NCI-H748 (cell line): ENCODE data around the gene KIR3DL1.
"Not testable (repeated sequence)": the region's sequence is repeated elsewhere in the genome, so short reads cannot be mapped to it uniquely, and the experiment has no call there.

Experiments used
- DNase-seq: peaks from one replicate; lab custom pipeline; 2025; ENCODE audit not compliant: unreplicated experiment; lab: John Stamatoyannopoulos, UW

Gene KIR3DL1

GRCh38 chr19:54816251-54816650 is at the start of gene KIR3DL1:
KIR3DL1 (plus strand) TSS chr19:54816468.
- DNase-seq: not testable (repeated sequence)

- DNase-seq: not testable (repeated sequence)
These were observed 46.6 kb upstream of the KIR3DL1 start, which contains the start of gene KIR2DL1 for GRCh38 chr19:54769646-54770045. KIR2DL1 (plus strand) TSS chr19:54769793; CDS start chr19:54769851, 58 bp downstream.

GRCh38 chr19:54770511-54770910 is 45.8 kb upstream of the KIR3DL1 start:
- not testable (repeated sequence) for DNase-seq

GRCh38 chr19:54771018-54771960 is 45.0 kb upstream of the KIR3DL1 start:
- DNase-seq: not testable (repeated sequence)

- DNase-seq: not testable (repeated sequence)
These were observed 43.6 kb upstream of the KIR3DL1 start for GRCh38 chr19:54772666-54773065.

- not testable (repeated sequence) for DNase-seq
These were observed 41.0 kb upstream of the KIR3DL1 start for GRCh38 chr19:54775095-54775815.

GRCh38 chr19:54775830-54776229 is 40.4 kb upstream of the KIR3DL1 start:
- DNase-seq: not testable (repeated sequence)

GRCh38 chr19:54777851-54778250 is 38.4 kb upstream of the KIR3DL1 start:
- DNase-seq: not testable (repeated sequence)

- not testable (repeated sequence) for DNase-seq
These were observed 37.4 kb upstream of the KIR3DL1 start for GRCh38 chr19:54778896-54779295.

GRCh38 chr19:54782916-54783315 is 33.4 kb upstream of the KIR3DL1 start:
- not testable (repeated sequence) for DNase-seq

GRCh38 chr19:54786091-54786723 is 30.1 kb upstream of the KIR3DL1 start:
- peak; percentile 22 for DNase-seq

- DNase-seq: not testable (repeated sequence)
These were observed 28.1 kb upstream of the KIR3DL1 start for GRCh38 chr19:54788154-54788553.

GRCh38 chr19:54790711-54791110 is 25.6 kb upstream of the KIR3DL1 start:
- DNase-seq: no peak

GRCh38 chr19:54791476-54791875 is 24.8 kb upstream of the KIR3DL1 start:
- DNase-seq: no peak

GRCh38 chr19:54792814-54793213 is 23.5 kb upstream of the KIR3DL1 start:
- DNase-seq: no peak

- no peak for DNase-seq
These were observed 20.5 kb upstream of the KIR3DL1 start for GRCh38 chr19:54795758-54796157.

- DNase-seq: no peak
These were observed 12.9 kb upstream of the KIR3DL1 start, which contains the start of gene KIR2DL4 for GRCh38 chr19:54803410-54803809. KIR2DL4 (plus strand) TSS chr19:54803610; CDS start chr19:54803652, 42 bp downstream.

- no peak for DNase-seq
These were observed 12.2 kb upstream of the KIR3DL1 start for GRCh38 chr19:54804101-54804500.

GRCh38 chr19:54804571-54804970 is 11.7 kb upstream of the KIR3DL1 start:
- DNase-seq: no peak

GRCh38 chr19:54805665-54806515 is 10.4 kb upstream of the KIR3DL1 start:
- DNase-seq: no peak
